ENCODE results near the gene CERK. TPM values are rescaled to one million over a fixed set of nuclear protein-coding genes. Genes with fewer than 3 reads are reported as not detected.

Gene CERK
- total and polyA plus RNA-seq, 11 donors = 17.8 to 125 (median 72.3) TPM

DNA sequence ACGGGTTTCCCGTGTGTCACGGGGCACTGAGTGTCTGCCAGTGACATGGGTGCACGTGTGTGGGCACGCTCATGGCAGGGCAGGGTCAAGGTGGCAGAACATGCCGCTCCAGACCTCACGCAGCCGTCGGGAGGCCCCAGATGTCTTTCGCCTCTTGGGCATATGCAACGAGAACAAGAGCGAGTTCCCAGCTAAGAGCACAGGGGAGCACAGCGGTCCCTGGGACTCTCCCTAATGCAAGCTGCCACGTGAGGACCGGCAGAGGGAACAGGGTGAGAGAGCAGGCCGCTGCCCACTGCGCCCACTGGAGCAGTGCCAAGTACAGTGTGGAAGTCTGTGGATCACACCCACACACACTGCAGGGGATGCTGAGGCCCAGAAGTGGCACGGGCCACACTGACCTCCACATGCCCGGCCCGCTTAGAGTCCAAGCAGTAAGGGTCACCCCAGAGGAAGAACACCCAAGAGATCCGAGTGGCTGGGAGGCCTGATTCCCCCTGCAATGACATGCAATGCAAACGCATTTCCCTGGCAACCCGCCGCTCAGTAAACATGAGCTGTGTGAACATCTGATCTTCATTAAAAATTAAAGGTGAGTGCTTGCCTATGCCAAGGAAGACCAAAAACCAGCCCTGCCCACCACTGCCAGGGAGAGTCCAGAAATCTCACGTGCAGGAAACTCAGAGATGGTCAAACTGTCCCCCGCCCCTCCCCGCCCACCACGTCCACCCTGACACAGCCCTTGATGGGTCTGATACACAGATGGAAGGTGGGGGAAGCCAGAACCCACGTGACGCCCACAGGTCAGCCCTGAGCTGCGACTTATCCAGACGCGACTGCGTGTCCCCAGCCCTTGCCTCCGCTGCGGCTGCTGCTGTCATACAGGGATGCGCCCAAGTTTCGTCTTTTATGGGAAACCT, 11.7 kb downstream of the CERK start:
- Histone ChIP-seq H3K9me3 (no peaks in the 10 kb centered on the region), H3K36me3 (peaks cover 0 to 51% (median 8%) of the 10 kb centered on the region in 9 donors), H3K4me1 (peaks cover 24 to 71% (median 60%) of the 10 kb centered on the region in 12 donors), H3K27me3 (no peaks in the 10 kb centered on the region), H3K4me3 (no peak overlapping the region), H3K27ac (peak overlapping the region in 7 of 12 donors; percentile 11 to 68 (median 24))
- ATAC-seq (peak; percentile 12 to 38 (median 29)), DNase-seq (peak in 2 of 5 donors; percentile 55 to 61)
- intact Hi-C loops (cut with DNase I) = loop anchor here in 5 of 10 donors (5.0 kb wide), 3 partner anchors 34 to 39 kb away; partner anchors contain the start of gene TBC1D22A (in 1 of the 5)
- TF ChIP-seq, protein P1, sequence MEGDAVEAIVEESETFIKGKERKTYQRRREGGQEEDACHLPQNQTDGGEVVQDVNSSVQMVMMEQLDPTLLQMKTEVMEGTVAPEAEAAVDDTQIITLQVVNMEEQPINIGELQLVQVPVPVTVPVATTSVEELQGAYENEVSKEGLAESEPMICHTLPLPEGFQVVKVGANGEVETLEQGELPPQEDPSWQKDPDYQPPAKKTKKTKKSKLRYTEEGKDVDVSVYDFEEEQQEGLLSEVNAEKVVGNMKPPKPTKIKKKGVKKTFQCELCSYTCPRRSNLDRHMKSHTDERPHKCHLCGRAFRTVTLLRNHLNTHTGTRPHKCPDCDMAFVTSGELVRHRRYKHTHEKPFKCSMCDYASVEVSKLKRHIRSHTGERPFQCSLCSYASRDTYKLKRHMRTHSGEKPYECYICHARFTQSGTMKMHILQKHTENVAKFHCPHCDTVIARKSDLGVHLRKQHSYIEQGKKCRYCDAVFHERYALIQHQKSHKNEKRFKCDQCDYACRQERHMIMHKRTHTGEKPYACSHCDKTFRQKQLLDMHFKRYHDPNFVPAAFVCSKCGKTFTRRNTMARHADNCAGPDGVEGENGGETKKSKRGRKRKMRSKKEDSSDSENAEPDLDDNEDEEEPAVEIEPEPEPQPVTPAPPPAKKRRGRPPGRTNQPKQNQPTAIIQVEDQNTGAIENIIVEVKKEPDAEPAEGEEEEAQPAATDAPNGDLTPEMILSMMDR (IDR thresholded peaks at IDR 0.05) = no peak
- no peak for TF ChIP-seq POLR2A (IDR thresholded peaks at IDR 0.05)
- WGBS, 4 donors = 58 to 68% (median 67%) methylated on average over 35 to 38 of the region's 38 CpGs

DNA sequence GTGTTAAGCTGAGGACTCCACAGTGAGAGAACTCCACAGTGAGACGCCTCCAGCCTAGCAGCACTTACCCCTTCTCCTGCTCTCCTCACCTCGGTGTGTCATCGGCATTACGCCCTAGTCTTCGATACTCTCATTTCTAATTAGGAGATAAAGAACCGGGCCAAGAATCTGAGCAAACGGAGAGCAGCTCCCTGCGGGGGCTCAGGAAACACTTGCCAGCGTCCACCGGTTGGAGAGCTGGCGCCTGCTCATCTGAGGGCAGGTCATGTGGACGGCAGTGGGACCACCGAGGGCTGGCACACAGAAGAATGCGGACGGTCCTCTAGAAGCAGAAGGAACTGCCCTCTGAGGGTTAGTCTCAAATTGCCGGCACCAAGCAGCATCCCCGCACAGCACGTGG, 13.0 kb downstream of the CERK start:
- no peak for DNase-seq
- intact Hi-C loops (cut with DNase I) = loop anchor here in 5 of 10 donors (5.0 kb wide), 3 partner anchors 33 to 38 kb away; partner anchors contain the start of gene TBC1D22A (in 1 of the 5)
- H3K4me1 ChIP-seq = peaks cover 15 to 60% (median 48%) of the 10 kb centered on the region in 12 donors
- H3K36me3 ChIP-seq = peaks cover 0 to 57% (median 12%) of the 10 kb centered on the region in 9 donors
- H3K27ac ChIP-seq = peak overlapping the region in 3 of 12 donors; percentile 22 to 68 (median 55)
- no peak overlapping the region for H3K4me3 ChIP-seq
- 81 to 85% (median 84%) methylated on average over 18 of the region's 18 CpGs for WGBS, 4 donors
- ATAC-seq = no peak
- no peaks in the 10 kb centered on the region for H3K9me3 ChIP-seq
- TF ChIP-seq POLR2A (IDR thresholded peaks at IDR 0.05) = no peak
- TF ChIP-seq, protein P1 (IDR thresholded peaks at IDR 0.05) = no peak
- H3K27me3 ChIP-seq = no peaks in the 10 kb centered on the region

DNA sequence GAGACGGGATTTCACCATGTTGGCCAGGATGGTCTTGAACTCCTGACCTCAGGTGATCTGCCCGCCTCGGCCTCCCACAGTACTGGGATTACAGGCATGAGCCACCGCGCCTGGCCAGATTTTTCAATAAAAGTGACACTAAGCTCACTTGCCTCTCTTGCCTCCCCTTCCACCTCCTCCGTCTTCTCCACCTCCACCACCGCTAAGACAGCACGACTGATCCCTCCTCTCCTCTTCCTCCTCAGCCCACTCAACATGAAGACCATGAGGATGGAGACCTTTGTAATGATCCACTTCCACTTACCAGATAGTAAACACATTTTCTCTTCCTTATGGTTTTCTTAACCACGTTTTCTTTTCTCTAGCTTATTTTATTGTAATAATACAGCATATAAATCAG, 14.2 kb downstream of the CERK start:
- DNase-seq (no peak), ATAC-seq (no peak)
- Histone ChIP-seq H3K36me3 (peaks cover 0 to 64% (median 25%) of the 10 kb centered on the region in 9 donors), H3K9me3 (no peaks in the 10 kb centered on the region), H3K27me3 (no peaks in the 10 kb centered on the region), H3K27ac (no peak overlapping the region), H3K4me3 (no peak overlapping the region), H3K4me1 (peaks cover 15 to 48% (median 37%) of the 10 kb centered on the region in 12 donors)
- intact Hi-C loops (cut with DNase I) = no loop called here
- no peak for TF ChIP-seq POLR2A (IDR thresholded peaks at IDR 0.05)
- 93 to 95% (median 94%) methylated on average over 9 of the region's 9 CpGs for WGBS, 4 donors

DNA sequence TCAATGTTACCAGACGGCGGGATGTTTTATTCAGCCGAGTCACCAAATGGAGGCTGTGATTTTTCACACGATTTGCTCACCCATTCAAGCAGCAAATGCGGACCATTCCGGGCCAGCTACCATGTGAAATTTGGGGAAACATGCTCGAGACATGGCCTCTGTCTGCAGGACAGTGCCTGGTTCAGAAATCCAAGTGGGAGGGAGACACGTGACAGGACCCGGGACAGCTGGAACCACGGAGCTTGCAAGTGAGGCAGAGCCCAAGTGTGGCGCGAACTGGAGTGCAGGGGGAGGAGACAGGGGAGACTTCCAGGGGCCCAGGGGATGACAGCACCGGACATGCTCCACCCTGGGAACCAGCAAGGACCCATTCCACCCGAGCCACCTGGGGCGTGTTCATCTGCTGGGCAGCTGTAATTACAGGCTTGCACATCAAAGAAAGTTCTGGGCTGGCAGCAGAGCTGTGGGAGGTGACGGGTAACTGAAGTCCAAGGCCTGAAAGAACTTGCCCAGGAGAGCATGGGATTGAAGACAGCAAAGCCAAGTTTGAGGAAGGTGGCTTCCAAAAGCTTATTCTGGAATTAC, 16.5 kb downstream of the CERK start:
- ATAC-seq (peak in 2 of 4 donors; percentile 19 to 40), DNase-seq (no peak)
- WGBS, 4 donors = 64 to 74% (median 69%) methylated on average over 16 of the region's 16 CpGs
- Histone ChIP-seq H3K9me3 (no peaks in the 10 kb centered on the region), H3K4me3 (no peak overlapping the region), H3K4me1 (peaks cover 6 to 29% (median 20%) of the 10 kb centered on the region in 12 donors), H3K36me3 (peaks cover 0 to 76% (median 47%) of the 10 kb centered on the region in 9 donors), H3K27me3 (no peaks in the 10 kb centered on the region), H3K27ac (no peak overlapping the region)
- TF ChIP-seq, protein P1 (IDR thresholded peaks at IDR 0.05) = no peak
- TF ChIP-seq POLR2A (IDR thresholded peaks at IDR 0.05) = no peak
- intact Hi-C loops (cut with DNase I) = no loop called here

Data from heart left ventricle (tissue), 16 donors.